ENCODE measurements around the gene PIK3R4.

PIK3R4 gene

GRCh38 chr3:130688015-130688688, 58.5 kb downstream of the PIK3R4 start:
- no peak for DNase-seq

GRCh38 chr3:130687327-130687726, 59.3 kb downstream of the PIK3R4 start:
- peak; percentile 13 for DNase-seq

GRCh38 chr3:130686833-130687232, 59.8 kb downstream of the PIK3R4 start:
- DNase-seq, result no peak

GRCh38 chr3:130682131-130682530, 64.5 kb downstream of the PIK3R4 start:
- DNase-seq, result no peak

GRCh38 chr3:130679218-130679617, 67.4 kb downstream of the PIK3R4 start:
- no peak for DNase-seq

GRCh38 chr3:130677343-130677742, 69.3 kb downstream of the PIK3R4 start:
- DNase-seq, result no peak

- DNase-seq, result no peak
Measured at GRCh38 chr3:130671545-130672312, 74.9 kb downstream of the PIK3R4 start.

GRCh38 chr3:130669740-130670139, 76.9 kb downstream of the PIK3R4 start:
- no peak for DNase-seq

- no peak for DNase-seq
Measured at GRCh38 chr3:130663092-130663491, 83.5 kb downstream of the PIK3R4 start.

- DNase-seq, result no peak
Measured at GRCh38 chr3:130662501-130662996, 84.1 kb downstream of the PIK3R4 start.

- DNase-seq, result no peak
Measured at GRCh38 chr3:130661140-130661891, 85.3 kb downstream of the PIK3R4 start.

- peak; percentile 27 for DNase-seq
Measured at GRCh38 chr3:130659911-130660310, 86.7 kb downstream of the PIK3R4 start.

- DNase-seq, result peak; percentile 44
Measured at GRCh38 chr3:130658678-130659077, 88.0 kb downstream of the PIK3R4 start.

- DNase-seq, result no peak
Measured at GRCh38 chr3:130656627-130657026, 90.0 kb downstream of the PIK3R4 start.

- no peak for DNase-seq
Measured at GRCh38 chr3:130654921-130655320, 91.7 kb downstream of the PIK3R4 start.

- no peak for DNase-seq
Measured at GRCh38 chr3:130654091-130654490, 92.5 kb downstream of the PIK3R4 start.

GRCh38 chr3:130649061-130649654, 97.5 kb downstream of the PIK3R4 start:
- DNase-seq, result no peak

GRCh38 chr3:130648293-130648692, 98.3 kb downstream of the PIK3R4 start:
- DNase-seq, result no peak

- DNase-seq, result no peak
Measured at GRCh38 chr3:130645261-130645660, 101.4 kb downstream of the PIK3R4 start.

- DNase-seq, result no peak
Measured at GRCh38 chr3:130644628-130645253, 101.9 kb downstream of the PIK3R4 start.

- DNase-seq, result no peak
Measured at GRCh38 chr3:130640027-130640426, 106.6 kb downstream of the PIK3R4 start.

- no peak for DNase-seq
Measured at GRCh38 chr3:130636480-130637234, 110.0 kb downstream of the PIK3R4 start.

All from fibroblast of skin of scalp (primary cell).